HG02763 (cell line): ENCODE results near the gene BCL2L11.

ENCODE experiments used
- ATAC-seq: cut with Tn5 transposase; IDR thresholded peaks from one replicate; pipeline ENCODE4 v1.9.1; 2021; ENCODE audit warnings: mild to moderate bottlenecking, moderate library complexity; ENCODE audit not compliant: unreplicated experiment

The BCL2L11 gene

GRCh38 chr2:111167076-111167862 lies 46.6 kb downstream of the BCL2L11 start:
- ATAC-seq = no peak

GRCh38 chr2:111167863-111168162 lies 47.1 kb downstream of the BCL2L11 start:
- no peak for ATAC-seq

GRCh38 chr2:111168528-111169239 lies 48.0 kb downstream of the BCL2L11 start:
- ATAC-seq = no peak

- no peak for ATAC-seq
Observed at GRCh38 chr2:111169268-111169667, 48.6 kb downstream of the BCL2L11 start.

GRCh38 chr2:111169924-111170323 lies 49.2 kb downstream of the BCL2L11 start:
- no peak for ATAC-seq

GRCh38 chr2:111171337-111171930 lies 50.7 kb downstream of the BCL2L11 start:
- ATAC-seq = no peak

- ATAC-seq = no peak
Observed at GRCh38 chr2:111172666-111173065, 52.0 kb downstream of the BCL2L11 start.

- ATAC-seq = no peak
Observed at GRCh38 chr2:111173338-111173737, 52.6 kb downstream of the BCL2L11 start.

GRCh38 chr2:111173856-111174255 lies 53.1 kb downstream of the BCL2L11 start:
- no peak for ATAC-seq

- ATAC-seq = no peak
Observed at GRCh38 chr2:111175615-111176014, 54.9 kb downstream of the BCL2L11 start.

GRCh38 chr2:111176388-111176787 lies 55.7 kb downstream of the BCL2L11 start:
- no peak for ATAC-seq

- no peak for ATAC-seq
Observed at GRCh38 chr2:111176867-111177266, 56.2 kb downstream of the BCL2L11 start.

- ATAC-seq = no peak
Observed at GRCh38 chr2:111178296-111178695, 57.6 kb downstream of the BCL2L11 start.

- no peak for ATAC-seq
Observed at GRCh38 chr2:111178730-111179405, 58.2 kb downstream of the BCL2L11 start.

- ATAC-seq = no peak
Observed at GRCh38 chr2:111182121-111182520, 61.4 kb downstream of the BCL2L11 start.

- no peak for ATAC-seq
Observed at GRCh38 chr2:111182740-111183139, 62.0 kb downstream of the BCL2L11 start.

GRCh38 chr2:111184725-111185310 lies 64.1 kb downstream of the BCL2L11 start:
- no peak for ATAC-seq

GRCh38 chr2:111185361-111186022 lies 64.8 kb downstream of the BCL2L11 start:
- no peak for ATAC-seq

GRCh38 chr2:111186121-111186715 lies 65.5 kb downstream of the BCL2L11 start:
- no peak for ATAC-seq

- ATAC-seq = no peak
Observed at GRCh38 chr2:111186933-111187332, 66.2 kb downstream of the BCL2L11 start.
